ENCODE results near the gene SPSB4.
"Not testable (repeated sequence)": the region's sequence is repeated elsewhere in the genome, so short reads cannot be mapped to it uniquely, and the experiment has no call there.

The SPSB4 gene

GRCh38 chr3:141096981-141097380, 45.8 kb downstream of the SPSB4 start:
- DNase-seq, result no peak

- no peak for DNase-seq
Measured at GRCh38 chr3:141100112-141100511, 49.0 kb downstream of the SPSB4 start.

DNA sequence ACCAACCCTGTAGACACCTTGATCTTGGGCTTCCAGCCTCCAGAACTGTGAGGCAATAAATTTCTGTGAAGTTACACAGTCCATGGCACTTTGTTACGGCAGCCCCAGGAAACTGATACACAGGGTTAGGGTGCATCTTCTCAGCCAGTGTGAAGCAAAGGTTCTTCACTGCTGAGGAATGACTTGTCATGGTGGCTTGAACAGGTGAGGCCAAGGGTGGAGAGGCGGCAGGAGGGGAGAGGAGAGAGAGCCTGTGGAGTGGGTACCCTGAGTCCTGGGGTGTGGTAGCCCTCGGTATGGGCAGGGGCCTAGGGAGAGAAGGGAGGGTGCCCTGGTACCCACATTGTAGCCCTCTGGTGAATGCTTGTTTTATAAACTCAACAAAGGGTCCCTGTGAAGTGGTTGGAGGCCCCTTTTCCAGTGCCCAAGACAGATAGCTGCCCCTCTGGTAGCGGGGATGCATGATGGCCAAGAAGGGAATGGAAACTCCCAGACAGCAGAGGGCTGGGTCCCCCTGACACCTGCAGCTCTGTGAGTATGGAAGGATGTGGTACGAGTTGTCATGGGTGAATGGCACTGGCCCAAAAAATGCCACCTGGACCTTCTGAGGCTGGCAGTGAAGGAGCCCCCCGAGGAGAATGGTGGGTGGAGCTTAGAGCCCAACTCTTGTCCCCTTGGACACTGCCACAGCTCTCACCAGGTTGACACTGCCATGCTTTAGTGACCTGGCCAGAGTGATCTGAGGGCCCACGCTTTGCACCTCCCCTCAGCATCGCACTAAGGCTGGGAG, 49.6 kb downstream of the SPSB4 start:
- no peak for DNase-seq

DNA sequence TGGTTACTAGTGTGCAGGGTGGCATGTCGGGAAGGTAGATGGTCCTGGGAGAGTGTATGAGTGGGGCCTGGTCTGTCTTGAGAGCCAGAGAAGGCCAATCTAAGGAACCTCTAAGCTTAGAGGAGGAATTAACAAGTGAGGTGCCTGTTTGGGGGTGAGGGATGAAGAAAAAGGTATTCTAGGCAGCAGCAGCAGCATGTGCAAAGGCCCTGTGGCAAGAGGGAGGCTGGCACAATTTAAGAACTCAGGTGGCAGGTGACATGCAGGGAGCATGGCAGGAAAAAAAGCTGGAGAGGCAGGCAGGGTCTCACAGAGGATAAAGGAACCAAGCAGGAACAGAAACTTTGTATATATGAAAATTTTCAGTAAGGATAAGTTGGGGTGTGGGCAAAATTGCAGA, 51.2 kb downstream of the SPSB4 start:
- no peak for DNase-seq

- DNase-seq, result no peak
Measured at GRCh38 chr3:141103067-141103466, 51.9 kb downstream of the SPSB4 start.

DNA sequence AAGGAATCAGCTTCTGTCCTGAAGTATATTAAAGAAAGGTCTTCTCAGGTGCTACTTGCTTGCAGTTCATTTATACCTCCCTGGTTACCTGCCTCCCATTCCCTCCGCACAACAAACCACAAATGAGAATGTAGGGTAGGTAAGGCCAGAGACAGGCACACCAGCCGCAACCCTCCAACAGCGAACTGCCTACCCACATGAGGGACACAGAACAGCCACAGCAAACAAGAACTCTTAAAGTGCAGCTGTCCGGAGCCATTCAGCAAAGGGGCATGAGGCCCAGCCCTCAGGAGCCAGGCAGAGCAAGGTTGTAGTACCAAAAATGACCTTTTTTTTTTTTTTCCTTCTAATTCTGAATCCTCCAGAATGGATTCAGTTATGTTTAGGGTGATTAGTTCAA, 52.4 kb downstream of the SPSB4 start:
- DNase-seq, result no peak

DNA sequence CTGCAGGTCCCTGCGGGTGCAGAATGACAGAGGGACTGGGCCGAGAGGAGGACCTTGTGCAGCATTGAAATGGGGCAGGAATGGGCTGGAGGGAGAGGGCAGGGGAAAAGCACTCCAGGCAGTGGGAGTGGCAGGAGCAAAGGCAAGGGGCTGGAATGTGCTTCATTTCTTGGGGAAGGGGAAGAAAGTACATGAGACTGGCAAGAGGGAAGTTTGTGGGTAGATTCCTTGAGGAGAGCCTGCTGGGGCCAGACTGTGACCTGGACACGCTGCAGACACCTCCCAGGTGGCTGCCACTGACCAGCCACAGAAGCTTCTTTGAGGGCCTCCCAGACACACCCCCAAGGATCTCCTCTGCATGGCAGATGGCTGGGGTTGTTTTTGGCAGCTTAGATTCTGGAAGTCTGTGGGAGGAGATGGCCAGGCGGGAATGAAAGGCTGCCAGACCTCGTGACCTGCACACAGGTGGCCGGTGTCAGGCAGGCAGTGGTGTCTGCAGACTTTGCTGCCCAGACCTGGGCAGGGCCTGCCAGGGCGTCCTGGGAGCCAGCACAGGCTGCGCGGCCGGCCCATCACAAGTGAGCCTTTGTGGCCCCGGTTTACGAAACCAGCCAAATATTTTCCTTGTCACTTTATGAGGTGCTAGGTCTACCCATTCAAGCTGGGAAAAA, 53.1 kb downstream of the SPSB4 start:
- DNase-seq, result no peak

- DNase-seq, result peak; percentile 49 to 58
Measured at GRCh38 chr3:141105828-141106628, 54.9 kb downstream of the SPSB4 start.

GRCh38 chr3:141106842-141107241, 55.7 kb downstream of the SPSB4 start:
- DNase-seq, result no peak

- no peak for DNase-seq
Measured at GRCh38 chr3:141108039-141108438, 56.9 kb downstream of the SPSB4 start.

DNA sequence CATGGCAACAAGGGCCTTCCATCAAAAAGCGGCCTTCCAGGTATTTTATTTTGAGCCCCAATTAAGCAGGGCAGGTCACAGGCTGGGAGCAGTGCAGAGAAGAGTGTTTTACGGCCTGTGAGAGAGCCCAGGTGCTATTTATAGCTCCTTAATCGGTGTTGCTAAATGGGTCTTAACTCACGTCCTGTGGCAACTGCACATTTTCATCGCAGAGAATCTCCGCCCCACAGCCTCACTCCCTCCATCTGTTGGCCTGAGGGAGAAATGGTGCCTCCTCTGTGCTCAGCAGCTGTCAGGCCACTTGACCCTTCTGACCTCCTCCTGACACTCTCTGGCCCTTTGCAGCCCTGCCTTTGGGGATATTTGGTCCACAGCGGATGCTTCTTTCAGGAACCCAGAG, 58.6 kb downstream of the SPSB4 start:
- no peak for DNase-seq

GRCh38 chr3:141110322-141110721, 59.2 kb downstream of the SPSB4 start:
- DNase-seq, result no peak

DNA sequence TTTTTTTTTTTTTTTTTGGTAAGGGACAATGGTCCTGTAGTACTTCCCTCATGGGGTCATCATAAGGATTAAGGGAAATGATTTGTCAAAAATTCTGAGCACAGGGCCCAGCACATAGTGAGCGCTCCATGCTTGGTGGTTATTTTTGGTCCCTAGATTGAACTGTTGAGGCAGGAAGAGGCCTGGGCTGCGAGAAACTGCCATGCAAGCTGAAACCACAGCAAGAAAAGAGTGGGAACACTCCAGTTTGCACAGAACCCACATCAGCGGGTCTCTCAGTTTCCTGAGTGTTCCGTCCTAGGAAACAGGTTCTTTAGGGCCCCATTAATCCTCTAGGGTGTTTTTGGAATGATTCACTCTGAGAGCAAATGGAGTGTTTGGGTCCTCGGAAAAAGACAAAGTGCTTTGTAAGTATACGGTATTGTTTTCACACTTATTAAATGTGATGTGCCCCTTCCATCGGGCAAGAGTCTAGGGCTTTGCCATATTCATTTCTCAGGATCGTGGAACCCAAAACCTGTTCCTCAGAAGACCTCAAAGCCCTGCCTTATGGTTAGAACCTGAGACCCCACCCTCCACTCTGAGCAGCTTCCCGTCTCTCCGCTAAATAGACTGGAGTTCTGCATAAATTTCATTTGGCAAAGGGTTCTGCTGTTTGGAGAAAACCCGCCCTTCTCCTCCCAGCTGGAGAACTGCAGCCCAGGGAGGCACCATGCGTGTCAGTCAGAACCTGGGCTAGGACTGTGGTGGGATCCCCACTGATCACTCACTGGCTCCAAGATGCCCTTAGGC, 60.4 kb downstream of the SPSB4 start:
- DNase-seq, result no peak

GRCh38 chr3:141112686-141113297, 61.6 kb downstream of the SPSB4 start:
- no peak for DNase-seq

DNA sequence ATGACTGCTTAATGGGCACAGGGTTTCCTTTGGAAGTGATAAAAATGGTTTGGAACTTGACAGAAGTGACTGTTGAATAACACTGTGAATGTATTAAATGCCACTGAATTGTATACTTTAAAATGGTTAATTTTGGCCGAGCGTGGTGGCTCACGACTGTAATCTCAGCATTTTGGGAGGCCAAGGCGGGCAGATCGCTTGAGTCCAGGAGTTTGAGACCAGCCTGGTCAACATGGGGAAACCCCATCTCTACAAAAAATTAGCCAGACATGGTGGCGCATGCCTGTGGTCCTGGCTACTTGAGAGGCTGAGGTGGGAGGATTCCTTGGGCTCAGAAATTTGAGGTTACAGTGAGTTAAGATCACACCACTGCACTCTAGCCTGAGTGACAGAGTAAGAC, 62.5 kb downstream of the SPSB4 start:
- DNase-seq, result not testable (repeated sequence)

DNA sequence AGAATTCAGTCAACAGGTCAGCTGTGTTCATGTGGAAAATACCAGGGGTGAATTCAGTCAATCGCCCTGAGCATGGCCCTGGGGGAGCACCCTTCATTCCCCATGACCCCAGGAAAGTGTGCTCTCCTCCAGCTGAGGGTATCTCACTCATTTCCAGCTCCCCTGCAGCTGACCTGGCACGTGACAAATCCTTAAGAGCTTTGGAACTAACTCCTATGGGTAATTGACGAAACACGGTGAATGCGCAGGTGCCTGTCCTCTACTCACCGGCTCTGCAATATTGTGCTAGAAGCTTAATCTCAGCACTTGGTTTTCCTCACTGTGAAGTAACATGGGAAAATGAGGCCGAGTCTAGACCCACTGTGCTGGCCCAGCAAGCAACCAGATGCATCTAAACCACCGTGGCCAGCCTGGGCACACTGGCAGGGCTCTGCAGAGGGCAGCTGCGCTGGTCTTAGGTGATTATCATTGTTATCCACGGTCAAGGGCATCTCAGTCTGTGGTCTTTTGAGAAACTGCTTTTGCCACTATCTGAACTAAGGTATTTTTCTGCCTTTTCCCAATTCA, 63.1 kb downstream of the SPSB4 start:
- DNase-seq, result no peak

DNA sequence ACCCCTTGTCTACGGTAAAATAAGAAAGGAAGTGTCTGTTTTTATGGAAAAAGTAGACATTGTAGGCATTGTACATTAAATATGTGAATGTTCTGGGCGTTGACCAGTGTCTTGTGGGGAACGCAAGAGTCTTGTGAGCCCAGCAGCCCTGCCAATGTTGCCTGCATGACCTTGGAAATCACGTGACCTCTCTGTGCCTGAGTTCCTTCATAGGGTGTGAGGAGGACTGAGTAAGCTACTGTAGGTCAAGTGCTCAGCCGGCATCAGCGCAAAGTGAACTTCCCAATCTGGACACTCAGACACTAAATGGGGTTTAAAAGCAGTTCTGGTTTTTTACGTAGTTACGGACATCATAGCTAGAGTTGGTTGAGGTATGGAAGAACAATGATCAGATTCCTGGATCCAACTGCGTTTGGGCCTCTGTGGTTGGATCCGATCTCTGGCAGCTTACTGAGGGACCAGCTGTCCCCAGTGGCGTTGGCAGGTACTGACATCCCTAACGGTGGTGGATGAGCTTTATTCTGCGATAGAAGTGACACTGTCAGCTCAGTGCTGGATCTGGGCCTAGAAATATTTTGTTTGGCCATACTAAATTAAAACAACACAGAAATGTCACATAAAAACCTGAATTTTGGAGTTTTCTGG, 63.8 kb downstream of the SPSB4 start:
- DNase-seq, result no peak

GRCh38 chr3:141115789-141116541, 64.8 kb downstream of the SPSB4 start:
- DNase-seq, result no peak

- DNase-seq, result no peak
Measured at GRCh38 chr3:141116721-141117120, 65.6 kb downstream of the SPSB4 start.

DNA sequence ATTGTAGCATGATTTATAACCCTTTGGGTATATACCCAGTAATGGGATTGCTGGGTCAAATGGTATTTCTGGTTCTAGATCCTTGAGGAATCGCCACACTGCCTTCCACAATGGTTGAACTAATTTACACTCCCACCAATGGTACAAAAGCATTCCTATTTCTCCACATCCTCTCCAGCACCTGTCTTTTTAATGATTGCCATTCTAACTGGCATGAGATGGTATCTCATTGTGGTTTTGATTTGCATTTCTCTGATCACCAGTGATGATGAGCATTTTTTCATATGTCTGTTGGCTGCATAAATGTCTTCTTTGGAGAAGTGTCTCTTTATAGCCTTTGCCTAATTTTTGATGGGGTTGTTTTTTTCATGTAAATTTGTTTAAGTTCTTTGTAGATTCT, 66.8 kb downstream of the SPSB4 start:
- DNase-seq, result not testable (repeated sequence)

All from activated CD4-positive, alpha-beta T cell treated with anti-CD3 and anti-CD28 coated beads for 4 hours (primary cell).